GM12864 (cell line): ENCODE measurements around the gene HYOU1.
A peak's percentile ranks its signal among the peaks of the same experiment; 100 is the strongest.

Experiments used
- DNase-seq: peaks from one replicate; pipeline ENCODE4 v3.0.0-alpha.2; 2011; ENCODE audit warnings: low read depth
- H3K4me3 ChIP-seq: 2 replicates; pipeline ENCODE4 v1.5.1; 2011; ENCODE audit warnings: mild to moderate bottlenecking, low read depth, low read length, control low read depth
- TF ChIP-seq, protein P1 (sequence below): IDR thresholded peaks from 2 replicates; pipeline ENCODE4 v1.5.1; 2011; ENCODE audit warnings: low read depth, mild to moderate bottlenecking, moderate library complexity, low read length, control low read depth, inconsistent platforms; ENCODE audit errors: missing control alignments

Gene HYOU1

DNA sequence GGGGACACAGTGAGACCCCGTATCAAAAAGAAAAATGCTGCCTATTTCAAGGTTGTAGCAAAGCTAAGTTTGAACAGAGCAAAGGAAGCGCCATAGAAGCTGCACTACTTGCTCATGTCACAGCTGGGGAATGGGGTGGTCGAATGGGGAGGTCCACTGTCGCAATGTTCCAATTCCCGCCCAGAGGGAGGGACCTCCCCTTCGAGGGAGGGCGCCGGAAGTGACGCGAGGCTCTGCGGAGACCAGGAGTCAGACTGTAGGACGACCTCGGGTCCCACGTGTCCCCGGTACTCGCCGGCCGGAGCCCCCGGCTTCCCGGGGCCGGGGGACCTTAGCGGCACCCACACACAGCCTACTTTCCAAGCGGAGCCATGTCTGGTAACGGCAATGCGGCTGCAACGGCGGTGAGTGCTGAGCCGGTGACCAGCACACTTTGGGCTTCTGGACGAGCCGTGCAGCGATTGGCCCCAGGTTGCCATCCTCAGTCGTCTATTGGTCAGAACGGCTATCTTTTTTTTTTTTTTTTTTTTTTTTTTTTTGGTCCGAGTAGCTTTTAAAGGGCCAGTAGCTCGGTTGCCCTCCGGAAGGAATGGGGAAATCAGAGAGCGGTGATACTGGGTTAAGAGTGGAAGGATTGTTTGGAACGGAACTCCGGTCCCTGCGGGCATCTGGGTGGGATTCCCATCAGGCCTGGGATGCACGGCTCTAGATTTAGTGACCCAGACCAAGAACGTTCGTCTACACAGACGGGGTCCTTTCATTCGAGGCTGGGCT, 27.8 kb upstream of the HYOU1 start, which contains the start of gene HMBS:
Gene HMBS, plus strand, starts transcription at position 219 of the 774 bp plus-strand sequence. Its CDS starts 153 bp downstream, at position 372.
- peak; percentile 79 for DNase-seq
- peak within 1 kb of the TSS; percentile 80 for H3K4me3 ChIP-seq
- TF ChIP-seq, protein P1, sequence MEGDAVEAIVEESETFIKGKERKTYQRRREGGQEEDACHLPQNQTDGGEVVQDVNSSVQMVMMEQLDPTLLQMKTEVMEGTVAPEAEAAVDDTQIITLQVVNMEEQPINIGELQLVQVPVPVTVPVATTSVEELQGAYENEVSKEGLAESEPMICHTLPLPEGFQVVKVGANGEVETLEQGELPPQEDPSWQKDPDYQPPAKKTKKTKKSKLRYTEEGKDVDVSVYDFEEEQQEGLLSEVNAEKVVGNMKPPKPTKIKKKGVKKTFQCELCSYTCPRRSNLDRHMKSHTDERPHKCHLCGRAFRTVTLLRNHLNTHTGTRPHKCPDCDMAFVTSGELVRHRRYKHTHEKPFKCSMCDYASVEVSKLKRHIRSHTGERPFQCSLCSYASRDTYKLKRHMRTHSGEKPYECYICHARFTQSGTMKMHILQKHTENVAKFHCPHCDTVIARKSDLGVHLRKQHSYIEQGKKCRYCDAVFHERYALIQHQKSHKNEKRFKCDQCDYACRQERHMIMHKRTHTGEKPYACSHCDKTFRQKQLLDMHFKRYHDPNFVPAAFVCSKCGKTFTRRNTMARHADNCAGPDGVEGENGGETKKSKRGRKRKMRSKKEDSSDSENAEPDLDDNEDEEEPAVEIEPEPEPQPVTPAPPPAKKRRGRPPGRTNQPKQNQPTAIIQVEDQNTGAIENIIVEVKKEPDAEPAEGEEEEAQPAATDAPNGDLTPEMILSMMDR: no peak

DNA sequence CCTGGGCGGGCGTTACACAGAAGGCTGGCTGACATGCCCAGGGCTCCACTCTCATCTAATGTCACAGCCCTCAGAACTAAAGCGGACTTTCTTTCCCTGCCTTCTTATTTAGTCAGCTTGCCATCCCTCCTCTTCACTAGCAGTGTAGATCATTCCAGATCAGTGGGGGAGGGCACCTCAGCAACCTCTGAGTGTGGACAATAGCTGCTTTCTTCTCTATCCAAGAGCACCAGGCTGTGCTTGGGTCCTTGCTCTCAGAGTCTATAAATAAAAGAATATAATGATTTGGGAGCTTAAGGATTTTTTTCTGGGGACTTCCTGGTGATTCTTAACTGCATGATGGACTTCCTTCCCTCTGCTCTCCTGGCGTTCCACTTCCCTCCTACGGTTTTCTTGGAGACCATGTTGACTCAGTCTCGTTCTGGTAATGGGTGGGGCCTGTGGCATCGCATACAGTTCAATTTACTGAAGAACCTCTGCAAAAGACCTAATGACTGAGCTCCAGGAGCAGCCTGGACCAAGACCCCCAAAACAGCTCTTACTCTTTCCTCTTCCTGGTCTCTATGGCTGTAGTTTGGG, 24.8 kb upstream of the HYOU1 start:
- no peak overlapping the region for H3K4me3 ChIP-seq
- no peak for DNase-seq
- TF ChIP-seq, protein P1: no peak

DNA sequence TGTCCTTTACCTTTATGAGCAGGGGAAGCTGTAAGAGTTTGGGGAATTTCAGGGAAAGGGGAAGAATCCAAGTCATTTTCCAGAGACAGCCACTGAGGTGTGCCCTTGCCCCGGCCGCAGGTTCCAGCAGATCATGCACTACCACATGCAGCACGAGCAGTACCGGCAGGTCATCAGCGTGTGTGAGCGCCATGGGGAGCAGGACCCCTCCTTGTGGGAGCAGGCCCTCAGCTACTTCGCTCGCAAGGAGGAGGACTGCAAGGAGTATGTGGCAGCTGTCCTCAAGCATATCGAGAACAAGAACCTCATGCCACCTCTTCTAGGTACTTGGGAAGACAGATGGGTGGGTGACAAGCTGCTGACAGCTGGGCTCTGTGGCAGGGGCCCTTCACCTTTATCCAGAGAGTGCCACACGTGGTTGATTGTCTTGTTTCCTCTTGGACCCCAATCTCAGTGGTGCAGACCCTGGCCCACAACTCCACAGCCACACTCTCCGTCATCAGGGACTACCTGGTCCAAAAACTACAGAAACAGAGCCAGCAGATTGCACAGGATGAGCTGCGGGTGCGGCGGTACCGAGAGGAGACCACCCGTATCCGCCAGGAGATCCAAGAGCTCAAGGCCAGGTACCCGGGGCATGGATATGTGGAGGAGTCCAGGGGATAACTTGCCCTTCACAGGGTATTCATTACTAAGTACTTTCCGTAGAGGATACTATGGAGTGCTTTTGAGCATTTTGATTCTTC, 21.8 kb upstream of the HYOU1 start:
- no peak overlapping the region for H3K4me3 ChIP-seq
- TF ChIP-seq, protein P1: no peak
- no peak for DNase-seq

DNA sequence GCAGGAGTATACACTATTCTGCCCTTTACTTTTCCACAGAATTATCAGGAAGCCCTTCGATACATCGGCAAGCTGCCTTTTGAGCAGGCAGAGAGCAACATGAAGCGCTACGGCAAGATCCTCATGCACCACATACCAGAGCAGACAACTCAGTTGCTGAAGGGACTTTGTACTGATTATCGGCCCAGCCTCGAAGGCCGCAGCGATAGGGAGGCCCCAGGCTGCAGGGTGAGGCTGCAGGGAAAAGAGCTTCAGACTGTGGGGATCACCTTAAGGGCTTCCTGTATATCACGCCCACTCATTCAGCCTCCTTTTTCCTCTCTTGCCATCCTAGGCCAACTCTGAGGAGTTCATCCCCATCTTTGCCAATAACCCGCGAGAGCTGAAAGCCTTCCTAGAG, 20.8 kb upstream of the HYOU1 start:
- DNase-seq: no peak
- TF ChIP-seq, protein P1: no peak
- H3K4me3 ChIP-seq: no peak overlapping the region

DNA sequence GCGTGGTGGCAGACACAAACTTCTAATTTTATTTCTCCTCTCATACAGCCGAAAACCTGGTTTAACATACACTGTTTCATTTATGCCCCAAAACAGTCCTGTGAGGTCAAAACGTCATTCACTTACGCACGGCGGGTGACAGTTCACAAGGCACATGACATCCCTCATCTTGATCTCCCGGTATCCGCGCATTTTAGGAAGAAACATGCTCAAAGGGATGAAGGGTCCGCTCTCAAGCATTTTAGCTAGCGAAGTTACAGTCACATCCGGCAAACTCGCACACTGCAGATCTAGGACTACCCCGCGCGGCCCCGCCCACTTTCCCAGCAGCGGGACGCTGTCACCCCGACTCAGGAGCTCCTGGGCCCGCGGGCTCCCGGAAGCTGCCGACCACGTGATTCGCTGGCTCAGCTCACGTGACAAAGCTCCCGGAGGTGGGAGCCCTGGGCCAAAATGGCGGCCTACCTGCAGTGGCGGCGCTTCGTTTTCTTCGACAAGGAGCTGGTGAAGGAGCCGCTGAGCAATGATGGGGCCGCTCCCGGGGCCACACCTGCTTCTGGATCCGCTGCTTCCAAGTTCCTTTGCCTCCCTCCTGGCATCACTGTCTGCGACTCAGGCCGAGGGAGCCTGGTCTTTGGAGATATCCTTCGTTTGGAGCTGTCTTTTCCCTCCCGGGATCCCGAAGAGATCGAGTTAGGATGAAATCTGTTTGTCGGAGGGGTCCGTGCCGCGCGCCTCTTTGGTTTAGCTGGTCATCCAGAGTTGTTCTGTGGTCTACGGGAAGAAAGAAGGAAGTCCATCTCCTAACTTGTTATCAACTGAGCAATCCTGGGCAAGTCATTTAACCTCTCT, 10.6 kb upstream of the HYOU1 start, which contains the start of gene VPS11:
Gene VPS11, plus strand, starts transcription at position 448 of the 852 bp plus-strand sequence. Its CDS starts 6 bp downstream, at position 454.
- H3K4me3 ChIP-seq: peak within 1 kb of the TSS; percentile 58
- peak; percentile 91 for DNase-seq
- TF ChIP-seq, protein P1: no peak

DNA sequence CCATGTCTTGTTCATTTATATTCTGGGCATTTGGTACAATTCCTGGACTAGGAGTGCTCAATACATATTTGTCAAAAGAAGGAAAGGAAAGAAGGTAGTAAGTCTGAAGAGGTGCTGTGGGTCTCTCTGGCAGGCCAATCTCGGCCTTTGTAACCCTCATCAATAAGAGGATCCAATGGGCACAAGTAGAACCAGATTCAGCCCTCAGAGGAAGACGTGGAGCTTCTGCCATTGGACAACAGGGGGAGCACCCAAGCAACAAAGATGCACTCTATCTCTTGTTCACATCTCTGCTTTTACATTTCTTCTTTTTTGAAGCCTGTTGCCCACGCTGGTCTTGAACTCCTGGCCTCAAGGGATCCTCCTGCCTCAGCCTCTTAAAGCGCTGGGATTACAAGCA, 8.4 kb upstream of the HYOU1 start:
- no peak overlapping the region for H3K4me3 ChIP-seq
- TF ChIP-seq, protein P1: peak; percentile 74
- no peak for DNase-seq
